H1 (cell line): Measurements from ENCODE around the gene CHD9NB. TPM values are rescaled to one million over a fixed set of nuclear protein-coding genes. Genes with fewer than 3 reads are reported as not detected.
A peak's percentile ranks its signal among the peaks of the same experiment; 100 is the strongest.

Experiments
- CTCF ChIA-PET: fragments of 300-600 bp; sonication (Branson Sonifier 250); formaldehyde crosslinking; loops from one replicate; lab custom pipeline; 2021; ENCODE audit not compliant: partially characterized antibody; lab: Charles Lee
- POLR2A ChIA-PET: fragments of 300-600 bp; sonication (Branson Sonifier 250); formaldehyde crosslinking; loops from one replicate; lab custom pipeline; 2021; ENCODE audit warnings: inconsistent platforms; ENCODE audit not compliant: partially characterized antibody; lab: Charles Lee
- DNase-seq, 2 experiments: peaks; one replicate each; pipeline versions ENCODE4 v3.0.0 to v3.0.0-alpha.2; 2010 to 2022; ENCODE audit warnings: low spot score in 2 of 2, low read depth in 1 of 2, mixed read lengths in 1 of 2
- FAIRE-seq: peaks from 2 replicates; lab custom pipeline; 2011; peaks lifted over from hg19 to GRCh38; lab: Jason Lieb, UNC
- H2AFZ ChIP-seq: 2 replicates; pipeline ENCODE4 v1.8.1; 2012; ENCODE audit warnings: low read length, inconsistent platforms
- H2AK5ac ChIP-seq: 2 replicates; pipeline ENCODE4 v1.6.1; 2013; ENCODE audit warnings: low read depth, low read length
- H2BK120ac ChIP-seq: replicated peaks from 2 replicates; pipeline ENCODE3; 2013; ENCODE audit warnings: low read depth, low read length, inconsistent platforms
- H2BK12ac ChIP-seq: 2 replicates; pipeline ENCODE4 v1.6.1; 2013; ENCODE audit warnings: low read depth, low read length
- H2BK15ac ChIP-seq: 2 replicates; pipeline ENCODE4 v1.6.1; 2013; ENCODE audit warnings: low read length
- H2BK20ac ChIP-seq: 2 replicates; pipeline ENCODE4 v1.6.1; 2013; ENCODE audit warnings: low read length
- H2BK5ac ChIP-seq: 2 replicates; pipeline ENCODE4 v1.6.1; 2013; ENCODE audit warnings: low read depth, low read length
- H3K14ac ChIP-seq: 2 replicates; pipeline ENCODE4 v1.6.1; 2013; ENCODE audit warnings: inconsistent platforms; ENCODE audit not compliant: insufficient read length
- H3K18ac ChIP-seq: 2 replicates; pipeline ENCODE4 v1.6.1; 2013; ENCODE audit warnings: low read length; ENCODE audit errors: extremely low read depth
- H3K23ac ChIP-seq: 2 replicates; pipeline ENCODE4 v1.6.1; 2013; ENCODE audit warnings: inconsistent platforms; ENCODE audit not compliant: insufficient read length
- H3K23me2 ChIP-seq: 2 replicates; pipeline ENCODE4 v1.6.1; 2013; ENCODE audit warnings: low read depth, low read length
- H3K27ac ChIP-seq: 2 replicates; pipeline ENCODE4 v1.6.1; 2011; ENCODE audit warnings: low read depth, low read length, inconsistent platforms
- H3K27me3 ChIP-seq, 4 experiments: replicated peaks in 1 of 4; 1 replicate in 1 of 4; 2 replicates in 3 of 4; pipeline versions ENCODE4 v1.6.1 to v1.8.1; 2011 to 2013; ENCODE audit warnings: low read length in 3 of 4, mild to moderate bottlenecking in 3 of 4, inconsistent platforms in 2 of 4, mixed read lengths in 2 of 4, moderate library complexity in 1 of 4; ENCODE audit not compliant: control insufficient read depth in 3 of 4, insufficient read depth in 3 of 4; ENCODE audit errors: extremely low read depth in 1 of 4
- H3K36me3 ChIP-seq, 4 experiments: 2 replicates each; pipeline versions ENCODE4 v1.6.1 to v1.8.1; 2011 to 2013; ENCODE audit warnings: mild to moderate bottlenecking in 4 of 4, low read length in 3 of 4, moderate library complexity in 2 of 4, control low read depth in 1 of 4, inconsistent platforms in 1 of 4; ENCODE audit not compliant: insufficient read depth in 4 of 4, control insufficient read depth in 2 of 4
- H3K4ac ChIP-seq: replicated peaks from 2 replicates; pipeline ENCODE3; 2013; ENCODE audit warnings: low read length, low read depth, mixed read lengths, inconsistent platforms; ENCODE audit not compliant: insufficient read length
- H3K4me1 ChIP-seq, 4 experiments: replicated peaks in 1 of 4; 1 replicate in 1 of 4; 2 replicates in 3 of 4; pipeline versions ENCODE4 v1.6.1 to v1.8.1; 2011 to 2013; ENCODE audit warnings: low read length in 3 of 4, inconsistent platforms in 2 of 4, mixed read lengths in 1 of 4; ENCODE audit not compliant: insufficient read depth in 4 of 4, control insufficient read depth in 3 of 4
- H3K4me2 ChIP-seq, 2 experiments: 2 replicates each; pipeline versions ENCODE4 v1.6.1 to v1.8.1; 2011 to 2013; ENCODE audit warnings: low read depth in 2 of 2, low read length in 2 of 2, control low read depth in 1 of 2, inconsistent platforms in 1 of 2, mild to moderate bottlenecking in 1 of 2; ENCODE audit not compliant: insufficient read depth in 1 of 2
- H3K4me3 ChIP-seq, 4 experiments: fragments of 200-600, 300-600 bp in 1 of 4; sonication (generic), shearing (Covaris generic), sonication (Bioruptor Twin) in 1 of 4; 2 replicates each; pipeline versions ENCODE4 v1.5.1 to v1.8.1; 2011 to 2016; ENCODE audit warnings: low read length in 4 of 4, low read depth in 3 of 4, control low read depth in 2 of 4, inconsistent platforms in 2 of 4, mild to moderate bottlenecking in 2 of 4, mixed read lengths in 1 of 4, moderate library complexity in 1 of 4; ENCODE audit not compliant: insufficient read depth in 2 of 4; ENCODE audit errors: extremely low read depth in 1 of 4
- H3K56ac ChIP-seq: replicated peaks from 2 replicates; pipeline ENCODE3; 2013; ENCODE audit warnings: low read depth, mild to moderate bottlenecking, mixed read lengths, low read length, inconsistent platforms; ENCODE audit not compliant: insufficient read length
- H3K79me1 ChIP-seq: 2 replicates; pipeline ENCODE4 v1.6.1; 2013; ENCODE audit warnings: low read depth, low read length, control low read depth
- H3K79me2 ChIP-seq, 2 experiments: 2 replicates each; pipeline versions ENCODE4 v1.6.1 to v1.8.1; 2012 to 2013; ENCODE audit warnings: low read length in 2 of 2, mild to moderate bottlenecking in 2 of 2, inconsistent platforms in 1 of 2; ENCODE audit not compliant: insufficient read depth in 2 of 2, control insufficient read depth in 1 of 2
- H3K9ac ChIP-seq, 4 experiments: replicated peaks in 1 of 4; 1 replicate in 1 of 4; 2 replicates in 3 of 4; pipeline versions ENCODE4 v1.6.1 to v1.8.1; 2011 to 2013; ENCODE audit warnings: low read depth in 3 of 4, low read length in 3 of 4, control low read depth in 2 of 4, mild to moderate bottlenecking in 2 of 4, moderate library complexity in 2 of 4, inconsistent platforms in 1 of 4; ENCODE audit errors: extremely low read depth in 1 of 4
- H3K9me3 ChIP-seq, 2 experiments: 2 replicates each; pipeline versions ENCODE4 v1.6.1 to v1.8.1; 2012 to 2013; ENCODE audit warnings: mild to moderate bottlenecking in 2 of 2, moderate library complexity in 2 of 2, control low read depth in 1 of 2, inconsistent platforms in 1 of 2, low read depth in 1 of 2, low read length in 1 of 2, mixed read lengths in 1 of 2; ENCODE audit not compliant: insufficient read depth in 2 of 2
- H4K20me1 ChIP-seq, 2 experiments: replicated peaks in 1 of 2; 2 replicates each; pipeline versions ENCODE3 to v1.8.1; 2011 to 2013; ENCODE audit warnings: inconsistent platforms in 2 of 2, low read length in 2 of 2, mild to moderate bottlenecking in 1 of 2; ENCODE audit not compliant: insufficient read depth in 2 of 2, control insufficient read depth in 1 of 2
- H4K5ac ChIP-seq: 2 replicates; pipeline ENCODE4 v1.6.1; 2013; ENCODE audit warnings: low read length, low read depth, mixed read lengths, inconsistent platforms; ENCODE audit not compliant: insufficient read length
- H4K8ac ChIP-seq: 2 replicates; pipeline ENCODE4 v1.8.0; 2013; ENCODE audit warnings: mild to moderate bottlenecking, moderate library complexity, low read length, inconsistent platforms; ENCODE audit not compliant: insufficient read depth; ENCODE audit errors: extremely low read depth
- H4K91ac ChIP-seq: replicated peaks from 2 replicates; pipeline ENCODE3; 2013; ENCODE audit warnings: low read length, mixed read lengths, inconsistent platforms; ENCODE audit not compliant: insufficient read length
- BRCA1 ChIP-seq: IDR thresholded peaks from 2 replicates; pipeline ENCODE4 v1.6.1; 2012; ENCODE audit warnings: low read depth, low read length, improper control_type of control experiment
- CBX5 ChIP-seq: fragments of 300-800, 300-1000 bp; sonication (generic); IDR thresholded peaks from 2 replicates; pipeline ENCODE4 v1.7.1; 2016; ENCODE audit warnings: antibody characterized with exemption, low read length, low read depth
- CREB1 ChIP-seq: IDR thresholded peaks from 2 replicates; pipeline ENCODE4 v1.6.1; 2012; ENCODE audit warnings: inconsistent platforms
- POU5F1 ChIP-seq: IDR thresholded peaks from 2 replicates; pipeline ENCODE4 v1.6.1; 2011; ENCODE audit warnings: low read depth, mild to moderate bottlenecking, low read length, moderate library complexity
- SRF ChIP-seq: IDR thresholded peaks from 2 replicates; pipeline ENCODE4 v1.6.1; 2011; ENCODE audit warnings: mild to moderate bottlenecking, low read depth, low read length, moderate library complexity
- TAF7 ChIP-seq: optimal IDR thresholded peaks from 2 replicates; pipeline ENCODE3; 2011; ENCODE audit warnings: low read depth, mild to moderate bottlenecking, inconsistent platforms, low read length, moderate library complexity, borderline replicate concordance
- WGBS, 2 experiments: shearing (Covaris generic) in 1 of 2; methylation state at CpG; one replicate each; pipeline versions ENCODE4 v1.1.6 to v1.1.7; 2013 to 2015; ENCODE audit warnings: low lambda C conversion rate in 2 of 2, mixed read lengths in 2 of 2, inconsistent platforms in 1 of 2, low coverage in 1 of 2, missing lambda C conversion rate in 1 of 2; ENCODE audit not compliant: insufficient replicate concordance in 2 of 2, insufficient coverage in 1 of 2, insufficient read length in 1 of 2; ENCODE audit errors: extremely low coverage in 1 of 2, missing lambda C conversion rate in 1 of 2; 5-methylcytosine and 5-hydroxymethylcytosine counted together
- polyA plus RNA-seq, 7 experiments: library from polyadenylated mRNA; depleted of rRNA in 3 of 7; stranded (reverse) in 5 of 7; unstranded in 2 of 7; fragments of >200 nt in 5 of 7; fragments of 200-250 nt in 2 of 7; gene quantifications; 1 replicate in 5 of 7; 2 replicates in 1 of 7; 4 replicates in 1 of 7; pipeline versions ENCODE4 v1.2.1 to v1.2.3, GENCODE V29; 2011 to 2013; ENCODE audit warnings: missing spikeins in 2 of 7, mixed read lengths in 2 of 7
- total RNA-seq: library from RNA; stranded (reverse); fragmentation: NEBNext Ultra II Directional; extraction: Animal tissue kit (Norgen Biotek cat#: 25700); gene quantifications from 2 replicates; pipeline ENCODE4 v1.2.1, GENCODE V29; 2021
- TF ChIP-seq, protein P1 (sequence below): IDR thresholded peaks from 2 replicates; pipeline ENCODE4 v1.6.1; 2012; ENCODE audit warnings: low read length, inconsistent platforms
- TF ChIP-seq, protein P2 (sequence below): IDR thresholded peaks from 2 replicates; pipeline ENCODE4 v1.6.1; 2012; ENCODE audit warnings: inconsistent platforms

CHD9NB gene
- total and polyA plus RNA-seq, 2 of the 8 experiments (the other 6 are each of a cell fraction or from before 2014, with no cell fraction given), result 4.5 to 5.9 TPM

DNA sequence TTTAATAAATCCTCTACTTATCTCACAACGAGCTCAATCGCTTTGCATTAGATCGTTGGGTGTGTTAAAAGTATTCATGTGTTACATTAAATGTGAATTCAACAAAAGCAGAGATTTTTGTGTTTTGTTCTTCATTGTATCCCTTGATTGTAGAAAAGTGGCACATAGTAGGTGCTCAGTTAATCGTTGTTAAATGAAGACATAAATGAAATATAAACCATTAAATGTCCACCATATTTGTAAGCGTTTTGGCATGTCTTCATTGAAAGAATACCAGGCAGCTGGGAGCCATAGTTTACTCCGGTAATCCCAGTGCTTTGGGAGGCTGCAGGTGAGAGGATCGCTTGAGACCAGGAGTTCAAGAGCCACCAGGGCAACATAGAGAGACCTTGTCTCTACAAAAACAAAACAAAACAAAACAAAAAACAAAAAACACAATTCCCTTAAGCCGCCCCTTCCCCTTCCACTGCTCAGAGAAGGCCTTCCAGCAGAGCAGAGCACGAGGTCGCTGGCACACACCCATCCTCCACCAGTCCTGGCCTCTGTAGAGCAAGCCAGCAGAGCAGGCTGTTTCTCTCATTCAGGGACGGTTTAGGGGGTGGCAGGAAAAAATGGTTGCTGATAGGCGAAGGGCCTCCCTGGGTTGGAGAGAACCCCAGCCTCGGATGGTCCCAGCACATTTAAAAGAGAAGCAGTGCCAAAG, 1.4 kb upstream of the CHD9NB start:
- Histone ChIP-seq H2BK120ac (peak overlapping the region; percentile 73), H2BK12ac (peak overlapping the region; percentile 70; the same call in 1 of the 2 replicates)
- no peak for DNase-seq
- TF ChIP-seq CREB1 (no peak), CBX5 (no peak), TAF7 (no peak), POU5F1 (no peak), BRCA1 (no peak), SRF (no peak)
- TF ChIP-seq, protein P1, sequence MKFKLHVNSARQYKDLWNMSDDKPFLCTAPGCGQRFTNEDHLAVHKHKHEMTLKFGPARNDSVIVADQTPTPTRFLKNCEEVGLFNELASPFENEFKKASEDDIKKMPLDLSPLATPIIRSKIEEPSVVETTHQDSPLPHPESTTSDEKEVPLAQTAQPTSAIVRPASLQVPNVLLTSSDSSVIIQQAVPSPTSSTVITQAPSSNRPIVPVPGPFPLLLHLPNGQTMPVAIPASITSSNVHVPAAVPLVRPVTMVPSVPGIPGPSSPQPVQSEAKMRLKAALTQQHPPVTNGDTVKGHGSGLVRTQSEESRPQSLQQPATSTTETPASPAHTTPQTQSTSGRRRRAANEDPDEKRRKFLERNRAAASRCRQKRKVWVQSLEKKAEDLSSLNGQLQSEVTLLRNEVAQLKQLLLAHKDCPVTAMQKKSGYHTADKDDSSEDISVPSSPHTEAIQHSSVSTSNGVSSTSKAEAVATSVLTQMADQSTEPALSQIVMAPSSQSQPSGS, result no peak
- TF ChIP-seq, protein P2, sequence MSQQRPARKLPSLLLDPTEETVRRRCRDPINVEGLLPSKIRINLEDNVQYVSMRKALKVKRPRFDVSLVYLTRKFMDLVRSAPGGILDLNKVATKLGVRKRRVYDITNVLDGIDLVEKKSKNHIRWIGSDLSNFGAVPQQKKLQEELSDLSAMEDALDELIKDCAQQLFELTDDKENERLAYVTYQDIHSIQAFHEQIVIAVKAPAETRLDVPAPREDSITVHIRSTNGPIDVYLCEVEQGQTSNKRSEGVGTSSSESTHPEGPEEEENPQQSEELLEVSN, result no peak

More for the DNA sequence above, 1.4 kb upstream of the CHD9NB start:
- H3K79me1 ChIP-seq, result peaks cover 5% of the 10 kb centered on the region; the same call in 1 of the 2 replicates
- no peak overlapping the region for H2BK20ac ChIP-seq
- ChIA-PET CTCF (interaction anchor here (0.7 to 4.1 kb wide), 15 partner anchors 11 to 154 kb away, joined by 3 to 21 read pairs (median 7); no protein-coding TSS in a partner anchor), POLR2A (interaction anchor here (0.8 to 3.2 kb wide), 12 partner anchors 8 to 154 kb away, joined by 3 to 21 read pairs (median 5); no protein-coding TSS in a partner anchor)
- peaks cover 6 to 9% (median 8%) of the 10 kb centered on the region in 4 experiments; a peak in 5 of 7 replicates for H3K4me1 ChIP-seq
- peaks cover 7% of the 10 kb centered on the region; the same call in 1 of the 2 replicates for H3K23me2 ChIP-seq
- H3K14ac ChIP-seq, result no peak overlapping the region
- H3K23ac ChIP-seq, result no peak overlapping the region
- no peak overlapping the region for H2AK5ac ChIP-seq
- no peak for FAIRE-seq
- peak overlapping the region; percentile 2 for H3K4ac ChIP-seq
- WGBS, 2 experiments, result 64% methylated on average over 13 of the region's 13 CpGs; no CpG with 5 or more reads in 1 of the 2 experiments
- H3K18ac ChIP-seq, result peak overlapping the region; percentile 64; the same call in 1 of the 2 replicates
- peak overlapping the region in 3 of 4 experiments; percentile 12 to 68 (median 30); a peak in 4 of 8 replicates for H3K4me3 ChIP-seq
- H3K9me3 ChIP-seq, result no peaks in the 10 kb centered on the region
- 0 out of 2 replicates have a peak overlapping the region, but pooled peaks have one; percentile 63 for H2BK15ac ChIP-seq
- peak overlapping the region; percentile 90; the same call in 1 of the 2 replicates for H4K8ac ChIP-seq
- H4K5ac ChIP-seq, result peak overlapping the region; percentile 17
- H3K56ac ChIP-seq, result no peak overlapping the region
- peak overlapping the region in 2 of 4 experiments; percentile 35 to 43; a peak in 3 of 7 replicates for H3K9ac ChIP-seq
- H2AFZ ChIP-seq, result 0 out of 2 replicates have a peak overlapping the region, but pooled peaks have one; percentile 42
- no peaks in the 10 kb centered on the region for H3K36me3 ChIP-seq
- H4K20me1 ChIP-seq, result no peaks in the 10 kb centered on the region
- no peaks in the 10 kb centered on the region; a peak in 1 of 7 replicates for H3K27me3 ChIP-seq
- H4K91ac ChIP-seq, result peak overlapping the region; percentile 96
- peak overlapping the region; percentile 82 to 85 for H3K4me2 ChIP-seq
- H2BK5ac ChIP-seq, result peak overlapping the region; percentile 53; the same call in 1 of the 2 replicates
- peaks cover 0 to 26% of the 10 kb centered on the region in 2 experiments; a peak in 2 of 4 replicates for H3K79me2 ChIP-seq
- no peak overlapping the region; the same call in 1 of the 2 replicates for H3K27ac ChIP-seq
